Cardiac septum (tissue), 1 donor: Measurements from ENCODE around the gene DLK2. TPM values are rescaled to one million over a fixed set of nuclear protein-coding genes. Genes with fewer than 3 reads are reported as not detected.
A peak's percentile ranks its signal among the peaks of the same experiment; 100 is the strongest.
"Not testable (repeated sequence)": the region's sequence is repeated elsewhere in the genome, so short reads cannot be mapped to it uniquely, and the experiment has no call there.

Experiments used
- DNase-seq: peaks from one replicate; pipeline ENCODE4 v3.0.0-alpha.2; 2020; ENCODE audit warnings: low spot score
- intact Hi-C: fragments of 100-400 bp; cut with DNase I; formaldehyde crosslinking; loops from one replicate; pipeline ENCODE4 v1.14.0; 2022
- total RNA-seq: library from RNA; stranded (reverse); fragmentation: NEBNext Ultra II Directional; extraction: Animal tissue kit (Norgen Biotek cat#: 25700); gene quantifications from one replicate; pipeline ENCODE4 v1.2.1, GENCODE V29; 2021
- donor health status: DM: no; HTN: no; CAD: no.

Gene DLK2
- total RNA-seq, 1 donor from 2014 or later, result 2.9 TPM

DNA sequence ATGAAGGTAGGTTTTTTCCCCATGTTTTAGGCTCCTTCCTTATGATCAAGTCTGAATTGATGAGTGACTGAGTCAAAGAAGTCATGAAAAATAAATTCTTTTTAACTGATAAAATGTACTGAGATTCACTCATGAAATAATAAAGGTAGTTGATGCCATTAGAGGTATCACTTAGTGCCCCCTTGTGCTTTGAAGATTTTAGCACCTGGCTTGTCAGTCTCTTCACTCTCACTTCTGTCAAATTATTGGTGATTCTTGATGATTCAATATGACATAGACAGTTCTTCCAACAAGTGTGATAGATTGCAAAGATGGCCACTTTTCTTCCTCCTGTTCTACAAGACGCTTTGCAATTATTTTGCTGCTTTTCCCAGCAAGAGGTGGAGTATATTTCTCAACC, 4.2 kb upstream of the DLK2 start:
- intact Hi-C loops, result loop anchor here (10.0 kb wide), 1 partner anchor 75 kb away; no protein-coding TSS in a partner anchor
- DNase-seq, result no peak

- not testable (repeated sequence) for DNase-seq
- intact Hi-C loops, result loop anchor here (10.0 kb wide), 1 partner anchor 73 kb away; no protein-coding TSS in a partner anchor
These were observed 2.8 kb upstream of the DLK2 start for GRCh38 chr6:43458154-43458553.

DNA sequence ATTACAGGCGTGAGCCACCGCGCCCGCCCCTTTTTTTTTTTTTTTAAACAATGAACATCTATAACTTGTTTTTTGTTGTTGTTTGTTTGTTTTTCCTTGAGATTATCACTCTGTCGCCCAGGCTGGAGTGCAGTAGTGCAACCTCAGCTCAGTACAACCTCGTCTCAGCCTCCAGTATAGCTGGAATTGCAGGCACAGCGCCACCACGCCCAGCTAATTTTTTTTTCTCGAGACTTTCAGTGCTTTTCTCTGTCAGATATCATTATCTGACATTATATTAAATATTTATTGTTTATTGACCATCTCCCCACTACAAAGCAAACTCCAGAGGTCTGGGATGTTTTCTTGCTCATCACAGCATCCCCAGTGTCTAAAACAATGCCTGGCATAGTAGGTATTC, 2.3 kb upstream of the DLK2 start:
- no peak for DNase-seq
- intact Hi-C loops, result loop anchor here (10.0 kb wide), 1 partner anchor 73 kb away; no protein-coding TSS in a partner anchor

DNA sequence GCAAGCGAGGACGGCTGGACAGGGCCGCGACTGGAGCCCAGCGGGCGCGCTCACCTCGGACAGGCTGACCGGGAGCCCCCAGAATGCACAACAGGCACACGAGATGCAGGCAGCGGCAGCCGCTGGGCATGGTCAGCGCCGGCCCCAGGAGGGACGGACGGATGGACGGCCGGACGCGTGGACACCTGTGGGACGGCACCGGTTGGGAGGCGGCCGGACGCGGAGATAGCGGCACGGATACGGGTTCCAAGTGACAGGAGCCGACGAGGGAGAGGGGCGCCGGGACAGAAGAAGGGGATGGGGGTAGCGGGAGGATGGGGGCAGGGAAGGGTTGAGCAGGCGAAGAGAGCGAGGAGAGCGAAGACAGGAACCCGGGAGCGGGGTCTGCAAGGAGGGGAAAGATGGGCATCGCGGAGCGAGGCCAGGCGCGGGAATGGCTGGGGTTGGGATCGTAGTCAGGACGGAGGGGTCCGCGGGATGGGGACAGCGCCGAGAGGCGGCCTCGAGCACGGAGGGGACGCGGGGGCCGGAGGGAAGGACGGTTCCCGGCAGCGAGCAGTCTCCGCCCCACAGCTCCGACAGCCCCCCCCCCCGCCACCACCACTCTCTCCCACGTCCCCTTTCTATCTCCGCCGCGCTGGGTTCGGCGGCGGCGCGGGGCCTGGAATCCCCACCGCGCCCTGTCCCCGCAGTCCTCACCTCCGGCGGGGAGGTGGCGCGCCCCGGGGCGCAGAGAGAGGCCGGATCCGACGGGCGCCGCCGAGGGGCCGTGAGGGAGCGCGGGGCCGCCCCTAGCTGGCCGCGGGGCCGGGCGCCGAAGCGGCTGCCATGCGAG, 435 bp downstream of the DLK2 start:
- intact Hi-C loops, result loop anchor here (2.0 to 10.0 kb wide), 3 partner anchors 42 to 70 kb away; no protein-coding TSS in a partner anchor
- peak; percentile 95 for DNase-seq

DNA sequence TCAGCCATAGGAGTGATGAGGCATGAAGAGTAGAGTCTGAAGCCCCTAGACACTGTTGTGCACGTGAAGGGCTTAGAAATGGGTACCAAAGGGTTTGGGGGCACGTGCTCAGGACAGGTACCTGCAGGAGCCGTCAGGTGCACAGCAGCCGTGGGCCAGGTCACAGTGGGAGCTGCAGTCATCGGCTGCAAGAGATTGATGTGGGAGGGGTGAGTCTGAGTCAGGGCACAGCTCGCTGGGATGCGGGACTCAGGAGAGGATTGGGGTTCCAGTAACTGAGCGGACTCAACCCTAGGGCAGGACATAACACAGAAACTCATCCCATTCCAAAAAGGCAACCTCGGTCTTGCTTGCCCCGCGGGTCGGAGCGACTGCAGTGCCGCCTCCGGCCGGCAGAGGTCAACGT, 1.1 kb downstream of the DLK2 start:
- intact Hi-C loops, result loop anchor here (2.0 to 10.0 kb wide), 3 partner anchors 43 to 69 kb away; no protein-coding TSS in a partner anchor
- no peak for DNase-seq

GRCh38 chr6:43453831-43454230, 1.5 kb downstream of the DLK2 start:
- intact Hi-C loops, result loop anchor here (2.0 to 10.0 kb wide), 3 partner anchors 43 to 69 kb away; no protein-coding TSS in a partner anchor
- no peak for DNase-seq

GRCh38 chr6:43452896-43453295, 2.5 kb downstream of the DLK2 start:
- intact Hi-C loops, result loop anchor here (10.0 kb wide), 1 partner anchor 68 kb away; no protein-coding TSS in a partner anchor
- DNase-seq, result no peak

DNA sequence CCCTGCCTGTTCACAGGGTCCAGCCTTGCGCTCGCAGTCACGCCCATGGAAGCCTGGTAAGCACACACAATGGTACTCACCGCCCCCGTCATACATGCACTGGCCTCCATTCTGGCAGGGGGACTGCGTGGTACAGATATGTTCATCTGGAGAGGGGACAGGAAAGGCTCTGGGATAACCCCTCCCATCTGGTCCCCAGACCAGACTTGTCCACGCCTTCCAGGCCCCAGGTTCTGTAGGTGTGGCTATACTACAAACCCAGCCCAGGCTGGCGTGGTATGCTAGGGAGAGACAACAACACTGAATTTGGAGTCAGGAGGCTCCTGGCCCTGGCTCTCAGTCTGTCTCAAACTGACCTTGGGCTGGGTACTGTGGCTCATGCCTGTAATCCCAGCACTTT, 3.4 kb downstream of the DLK2 start:
- no peak for DNase-seq
- intact Hi-C loops, result loop anchor here (10.0 kb wide), 1 partner anchor 67 kb away; no protein-coding TSS in a partner anchor

GRCh38 chr6:43451348-43451747, 4.0 kb downstream of the DLK2 start:
- DNase-seq, result no peak
- intact Hi-C loops, result loop anchor here (10.0 kb wide), 1 partner anchor 67 kb away; no protein-coding TSS in a partner anchor

DNA sequence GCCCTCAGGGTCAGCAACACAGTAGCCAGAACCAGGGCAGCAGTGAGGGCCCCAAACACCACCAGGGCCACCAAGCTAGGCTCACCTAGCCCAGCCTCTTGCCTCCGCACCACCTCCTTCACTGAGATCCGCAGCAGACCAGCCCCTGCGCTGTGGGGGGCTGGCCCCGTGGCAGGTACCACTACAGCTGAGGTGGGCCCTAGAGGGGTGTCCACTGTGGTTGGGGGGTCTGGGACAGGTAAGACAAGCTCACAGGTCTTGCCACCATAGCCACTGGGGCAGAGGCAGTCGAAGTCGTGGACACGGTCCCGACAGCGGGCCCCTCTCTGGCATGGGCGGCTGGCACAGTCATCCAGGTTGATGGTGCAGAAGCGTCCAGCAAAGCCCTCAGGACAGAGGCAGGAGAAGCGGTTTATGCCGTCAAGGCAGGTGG, 4.6 kb downstream of the DLK2 start:
- intact Hi-C loops, result loop anchor here (10.0 kb wide), 1 partner anchor 66 kb away; no protein-coding TSS in a partner anchor
- DNase-seq, result no peak

DNA sequence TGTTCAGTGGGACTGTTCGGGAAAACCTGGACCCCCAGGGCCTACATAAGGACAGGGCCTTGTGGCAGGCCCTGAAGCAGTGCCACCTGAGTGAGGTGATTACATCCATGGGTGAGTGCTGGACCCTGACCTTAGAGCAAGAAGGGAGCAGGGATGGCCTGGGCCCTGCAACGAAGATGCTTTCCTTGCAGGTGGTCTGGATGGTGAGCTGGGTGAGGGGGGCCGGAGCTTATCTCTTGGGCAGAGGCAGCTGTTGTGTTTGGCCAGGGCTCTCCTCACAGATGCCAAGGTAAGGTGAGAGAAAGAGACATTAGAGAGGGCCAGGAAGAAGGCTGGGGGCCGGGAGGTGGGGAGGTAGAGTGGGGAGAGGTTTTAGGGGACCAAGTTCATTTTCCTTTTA, 6.4 kb downstream of the DLK2 start:
- intact Hi-C loops, result no loop called here

GRCh38 chr6:43447604-43448003, 7.7 kb downstream of the DLK2 start:
- no peak for DNase-seq
- intact Hi-C loops, result no loop called here

More for the DNA sequence above, 6.4 kb downstream of the DLK2 start:
- no peak for DNase-seq

GRCh38 chr6:43445576-43445975, 9.8 kb downstream of the DLK2 start:
- DNase-seq, result no peak
- intact Hi-C loops, result no loop called here

DNA sequence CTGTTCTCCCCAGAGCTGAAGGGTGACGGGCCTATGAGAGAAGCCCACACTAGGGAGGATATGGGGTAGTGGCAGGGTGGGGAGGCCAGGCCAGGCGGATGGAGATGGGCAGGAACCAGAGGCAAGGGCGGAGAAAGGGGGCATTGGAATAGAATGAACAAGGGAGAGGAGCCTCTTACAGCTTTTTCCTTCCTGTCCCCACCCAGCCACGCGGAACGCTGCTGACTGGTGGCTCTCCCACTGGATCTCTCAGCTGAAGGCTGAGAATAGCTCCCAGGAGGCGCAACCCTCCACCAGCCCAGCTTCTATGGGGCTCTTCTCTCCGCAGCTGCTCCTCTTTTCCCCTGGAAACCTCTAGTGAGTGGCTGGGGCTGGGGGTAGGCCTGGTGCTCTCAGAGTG, 10.8 kb downstream of the DLK2 start:
- no peak for DNase-seq
- intact Hi-C loops, result no loop called here

GRCh38 chr6:43444036-43444435, 11.3 kb downstream of the DLK2 start:
- intact Hi-C loops, result no loop called here

GRCh38 chr6:43442935-43443334, 12.4 kb downstream of the DLK2 start:
- intact Hi-C loops, result no loop called here
- no peak for DNase-seq

More at GRCh38 chr6:43444036-43444435, 11.3 kb downstream of the DLK2 start:
- DNase-seq, result no peak

- intact Hi-C loops, result no loop called here
- peak; percentile 24 for DNase-seq
These were observed 17.6 kb downstream of the DLK2 start for GRCh38 chr6:43437700-43438099.

GRCh38 chr6:43436577-43437282, 18.6 kb downstream of the DLK2 start:
- DNase-seq, result peak; percentile 44

DNA sequence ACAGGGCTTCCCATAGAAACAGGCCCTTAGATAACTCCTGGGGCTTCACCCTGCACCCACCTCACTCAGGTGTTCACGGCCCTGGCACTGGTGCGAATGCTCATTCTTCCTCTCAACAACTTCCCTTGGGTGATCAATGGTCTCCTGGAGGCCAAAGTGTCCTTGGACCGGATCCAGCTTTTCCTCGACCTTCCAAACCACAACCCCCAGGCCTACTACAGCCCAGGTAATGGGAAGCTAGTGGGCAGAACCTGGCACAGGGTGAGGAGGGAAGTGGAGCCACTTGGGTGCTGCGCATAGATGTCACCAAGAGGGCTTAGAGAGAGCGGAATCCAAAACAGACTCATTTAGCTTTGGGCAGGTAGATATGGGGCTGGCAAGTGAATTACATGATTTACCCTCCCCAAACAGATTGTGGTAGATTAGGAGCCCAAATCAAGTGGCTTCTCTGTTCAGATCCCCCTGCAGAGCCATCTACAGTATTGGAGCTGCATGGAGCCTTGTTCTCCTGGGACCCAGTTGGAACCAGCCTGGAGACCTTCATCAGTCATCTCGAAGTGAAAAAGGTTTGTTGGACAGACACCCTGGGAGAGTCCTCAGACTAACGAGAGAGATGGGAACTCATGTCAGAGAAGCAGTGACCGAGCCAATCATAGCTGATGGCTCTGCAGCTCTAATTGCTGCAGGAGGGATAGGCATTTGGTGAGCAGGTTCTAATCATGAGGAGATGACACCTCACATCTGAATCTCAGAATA, 19.5 kb downstream of the DLK2 start:
- peak; percentile 49 for DNase-seq
- intact Hi-C loops, result no loop called here

More at GRCh38 chr6:43436577-43437282, 18.6 kb downstream of the DLK2 start:
- intact Hi-C loops, result no loop called here
